Medulla oblongata (tissue), 1 donor: Measurements from ENCODE around the gene DCST1.
A peak's percentile ranks its signal among the peaks of the same experiment; 100 is the strongest.

Source experiments
- DNase-seq: peaks from one replicate; pipeline ENCODE4 v3.0.0-alpha.2; 2015; ENCODE audit errors: extremely low spot score

DCST1 gene

GRCh38 chr1:155052439-155053395 lies 19.1 kb downstream of the DCST1 start:
- peak; percentile 13 for DNase-seq

GRCh38 chr1:155053531-155054105 lies 20.0 kb downstream of the DCST1 start:
- DNase-seq: no peak

- DNase-seq: no peak
These were observed 23.5 kb downstream of the DCST1 start for GRCh38 chr1:155057104-155057503.

- no peak for DNase-seq
These were observed 24.2 kb downstream of the DCST1 start for GRCh38 chr1:155057788-155058211.

- no peak for DNase-seq
These were observed 27.1 kb downstream of the DCST1 start for GRCh38 chr1:155060736-155061135.

GRCh38 chr1:155061381-155062150 lies 27.9 kb downstream of the DCST1 start:
- peak; percentile 78 for DNase-seq

- no peak for DNase-seq
These were observed 28.6 kb downstream of the DCST1 start for GRCh38 chr1:155062151-155062686.

- no peak for DNase-seq
These were observed 29.2 kb downstream of the DCST1 start for GRCh38 chr1:155062702-155063411.

- DNase-seq: peak; percentile 79
These were observed 30.0 kb downstream of the DCST1 start, which contains the start of gene EFNA4 for GRCh38 chr1:155063550-155064110. EFNA4 (plus strand) TSS chr1:155063740; CDS start chr1:155063824, 84 bp downstream.

GRCh38 chr1:155064111-155064831 lies 30.6 kb downstream of the DCST1 start:
- no peak for DNase-seq

GRCh38 chr1:155064832-155065429 lies 31.3 kb downstream of the DCST1 start:
- no peak for DNase-seq

- no peak for DNase-seq
These were observed 33.2 kb downstream of the DCST1 start for GRCh38 chr1:155066777-155067176.

- DNase-seq: no peak
These were observed 35.0 kb downstream of the DCST1 start for GRCh38 chr1:155068599-155068998.

GRCh38 chr1:155069551-155070157 lies 36.0 kb downstream of the DCST1 start:
- no peak for DNase-seq

- DNase-seq: no peak
These were observed 36.6 kb downstream of the DCST1 start for GRCh38 chr1:155070158-155070621.

- no peak for DNase-seq
These were observed 37.3 kb downstream of the DCST1 start for GRCh38 chr1:155070721-155071569.

- DNase-seq: no peak
These were observed 38.1 kb downstream of the DCST1 start for GRCh38 chr1:155071701-155072100.
